GM18507 (cell line): ENCODE results near the gene IGFBP6.
A peak's percentile ranks its signal among the peaks of the same experiment; 100 is the strongest.

Experiments
- DNase-seq: peaks from one replicate; pipeline ENCODE4 v3.0.0; 2011; ENCODE audit warnings: low read depth; ENCODE audit not compliant: insufficient read length; ENCODE audit errors: extremely low spot score
- FAIRE-seq: peaks from 2 replicates; lab custom pipeline; 2011; peaks lifted over from hg19 to GRCh38; lab: Jason Lieb, UNC

The IGFBP6 gene

DNA sequence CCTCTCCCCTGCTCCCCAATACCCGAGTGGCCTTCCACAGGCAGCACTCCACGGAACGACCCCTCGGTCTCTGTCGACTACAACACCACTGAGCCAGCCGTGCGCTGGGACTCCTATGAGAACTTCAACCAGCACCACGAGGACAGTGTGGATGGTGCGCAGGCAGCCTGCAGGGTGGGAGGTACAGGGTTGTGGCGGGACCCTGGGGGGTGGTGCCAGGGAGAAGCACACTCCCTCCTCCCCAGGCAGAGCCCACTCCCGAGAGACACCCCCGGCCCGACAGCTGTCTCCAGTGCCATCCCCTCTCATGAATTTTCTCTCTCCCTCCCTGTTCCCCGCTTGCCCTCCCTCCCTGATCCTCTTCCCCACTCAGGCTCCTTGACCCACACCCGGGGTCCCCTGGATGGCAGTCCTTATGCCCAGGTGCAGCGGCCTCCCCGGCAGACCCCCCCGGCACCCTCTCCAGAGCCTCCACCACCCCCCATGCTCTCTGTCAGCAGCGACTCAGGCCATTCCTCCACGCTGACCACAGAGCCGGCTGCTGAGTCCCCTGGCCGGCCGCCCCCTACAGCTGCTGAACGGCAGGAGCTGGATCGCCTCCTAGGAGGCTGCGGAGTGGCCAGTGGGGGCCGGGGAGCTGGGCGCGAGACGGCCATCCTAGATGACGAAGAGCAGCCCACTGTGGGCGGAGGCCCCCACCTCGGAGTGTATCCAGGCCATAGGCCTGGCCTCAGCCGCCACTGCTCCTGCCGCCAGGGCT is 38.6 kb upstream of the IGFBP6 start:
- DNase-seq, result no peak
- FAIRE-seq, result no peak

DNA sequence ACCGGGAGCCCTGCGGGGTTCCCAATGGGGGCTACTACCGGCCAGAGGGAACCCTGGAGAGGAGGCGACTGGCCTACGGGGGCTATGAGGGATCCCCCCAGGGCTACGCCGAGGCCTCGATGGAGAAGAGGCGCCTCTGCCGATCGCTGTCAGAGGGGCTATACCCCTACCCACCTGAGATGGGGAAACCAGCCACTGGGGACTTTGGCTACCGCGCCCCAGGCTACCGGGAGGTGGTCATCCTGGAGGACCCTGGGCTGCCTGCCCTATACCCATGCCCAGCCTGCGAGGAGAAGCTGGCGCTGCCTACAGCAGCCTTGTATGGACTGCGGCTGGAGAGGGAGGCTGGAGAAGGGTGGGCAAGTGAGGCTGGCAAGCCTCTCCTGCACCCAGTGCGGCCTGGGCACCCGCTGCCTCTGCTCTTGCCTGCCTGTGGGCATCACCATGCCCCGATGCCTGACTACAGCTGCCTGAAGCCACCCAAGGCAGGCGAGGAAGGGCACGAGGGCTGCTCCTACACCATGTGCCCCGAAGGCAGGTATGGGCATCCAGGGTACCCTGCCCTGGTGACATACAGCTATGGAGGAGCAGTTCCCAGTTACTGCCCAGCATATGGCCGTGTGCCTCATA is 37.9 kb upstream of the IGFBP6 start:
- no peak for FAIRE-seq

DNA sequence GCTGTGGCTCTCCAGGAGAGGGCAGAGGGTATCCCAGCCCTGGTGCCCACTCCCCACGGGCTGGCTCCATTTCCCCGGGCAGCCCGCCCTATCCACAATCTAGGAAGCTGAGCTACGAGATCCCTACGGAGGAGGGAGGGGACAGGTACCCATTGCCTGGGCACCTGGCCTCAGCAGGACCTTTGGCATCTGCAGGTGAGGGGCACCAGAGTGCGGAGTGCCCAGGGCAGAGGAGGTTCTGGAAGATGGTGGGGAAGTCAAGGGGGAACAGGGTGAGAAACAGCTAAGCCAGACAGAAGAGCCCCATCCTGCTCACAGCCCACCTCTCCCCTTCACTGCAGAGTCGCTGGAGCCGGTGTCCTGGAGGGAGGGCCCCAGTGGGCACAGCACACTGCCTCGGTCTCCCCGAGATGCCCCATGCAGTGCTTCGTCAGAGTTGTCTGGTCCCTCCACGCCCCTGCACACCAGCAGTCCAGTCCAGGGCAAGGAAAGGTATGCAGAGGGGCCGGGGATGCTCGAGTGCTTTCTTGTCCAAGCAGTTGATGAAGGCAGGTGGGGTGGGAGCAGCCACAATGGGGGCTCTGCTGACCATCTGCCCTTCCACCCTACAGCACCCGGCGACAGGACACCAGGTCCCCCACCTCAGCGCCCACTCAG is 37.3 kb upstream of the IGFBP6 start:
- no peak for DNase-seq
- no peak for FAIRE-seq

More for the DNA sequence above, 37.9 kb upstream of the IGFBP6 start:
- DNase-seq, result no peak

DNA sequence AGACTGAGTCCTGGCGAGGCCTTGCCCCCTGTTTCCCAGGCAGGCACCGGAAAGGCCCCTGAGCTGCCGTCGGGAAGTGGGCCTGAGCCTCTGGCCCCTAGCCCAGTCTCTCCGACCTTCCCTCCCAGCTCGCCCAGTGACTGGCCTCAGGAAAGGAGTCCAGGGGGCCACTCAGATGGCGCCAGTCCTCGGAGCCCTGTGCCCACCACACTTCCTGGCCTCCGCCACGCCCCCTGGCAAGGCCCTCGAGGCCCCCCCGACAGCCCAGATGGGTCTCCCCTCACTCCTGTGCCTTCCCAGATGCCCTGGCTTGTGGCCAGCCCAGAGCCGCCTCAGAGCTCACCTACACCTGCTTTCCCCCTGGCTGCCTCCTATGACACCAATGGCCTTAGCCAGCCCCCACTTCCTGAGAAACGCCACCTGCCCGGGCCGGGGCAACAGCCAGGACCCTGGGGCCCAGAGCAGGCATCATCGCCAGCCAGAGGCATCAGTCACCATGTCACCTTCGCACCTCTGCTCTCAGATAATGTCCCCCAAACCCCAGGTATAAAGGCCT is 36.7 kb upstream of the IGFBP6 start:
- DNase-seq, result no peak
- FAIRE-seq, result no peak

DNA sequence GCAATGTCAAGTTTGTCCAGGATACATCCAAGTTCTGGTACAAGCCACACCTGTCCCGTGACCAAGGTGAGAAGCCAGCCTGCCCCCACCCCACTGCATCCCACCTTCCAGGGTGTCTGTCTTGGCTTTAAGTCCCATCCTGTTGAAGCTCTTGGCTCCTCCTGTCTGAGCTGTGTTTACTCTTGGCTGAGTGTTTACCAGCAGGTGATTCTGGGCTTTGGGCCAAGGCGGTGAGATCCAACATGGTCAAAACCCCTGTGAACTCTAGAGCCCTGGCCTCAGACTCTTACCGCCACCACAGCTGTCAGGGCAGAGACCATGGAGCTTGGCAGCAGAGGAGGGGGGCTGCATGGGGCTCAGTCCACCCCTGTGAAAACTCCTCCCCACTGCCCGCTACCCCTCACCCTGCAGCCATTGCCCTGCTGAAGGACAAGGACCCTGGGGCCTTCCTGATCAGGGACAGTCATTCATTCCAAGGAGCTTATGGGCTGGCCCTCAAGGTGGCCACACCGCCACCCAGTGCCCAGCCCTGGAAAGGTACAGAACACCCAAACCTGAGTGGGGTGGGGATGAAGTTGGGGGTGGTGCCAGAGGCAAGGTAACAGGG is 36.0 kb upstream of the IGFBP6 start:
- DNase-seq, result no peak
- no peak for FAIRE-seq

DNA sequence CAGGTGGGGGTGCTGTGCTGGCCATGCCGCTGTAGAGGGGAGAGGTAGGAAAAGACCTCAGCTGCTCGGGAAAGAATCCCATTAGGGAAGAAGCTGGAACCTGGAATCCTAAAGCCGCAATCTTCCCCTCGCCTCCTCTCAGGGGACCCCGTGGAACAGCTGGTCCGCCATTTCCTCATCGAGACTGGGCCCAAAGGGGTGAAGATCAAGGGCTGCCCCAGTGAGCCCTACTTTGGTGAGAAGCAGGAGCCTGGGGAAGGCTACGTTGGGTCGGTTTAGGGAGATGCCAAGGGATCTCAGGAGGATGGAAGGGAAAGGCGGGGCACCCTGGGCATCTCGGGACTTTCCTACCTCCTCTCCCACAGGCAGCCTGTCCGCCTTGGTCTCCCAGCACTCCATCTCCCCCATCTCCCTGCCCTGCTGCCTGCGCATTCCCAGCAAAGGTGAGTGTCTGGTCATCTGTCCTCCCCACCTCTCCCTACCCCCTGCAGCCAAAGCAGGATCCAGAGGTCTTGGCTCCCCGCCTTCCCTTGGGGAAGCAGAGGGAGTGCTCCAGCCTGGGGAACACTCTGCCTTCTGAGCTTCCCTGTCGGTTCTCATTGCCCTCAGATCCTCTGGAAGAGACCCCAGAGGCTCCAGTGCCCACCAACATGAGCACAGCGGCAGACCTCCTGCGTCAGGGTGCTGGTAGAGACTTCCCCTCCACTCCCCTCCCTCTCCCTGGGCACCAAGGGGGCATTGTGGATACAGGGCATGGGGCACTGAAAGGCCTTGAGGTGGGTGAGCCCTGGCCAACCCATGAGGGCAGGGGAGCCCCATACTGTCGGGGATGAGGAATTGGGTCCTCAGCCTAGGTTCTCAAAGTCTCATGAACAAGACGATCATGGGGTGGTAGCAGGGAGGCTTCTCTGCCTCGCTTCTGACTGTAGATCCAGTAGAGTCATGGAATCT is 35.2 kb upstream of the IGFBP6 start:
- no peak for FAIRE-seq

DNA sequence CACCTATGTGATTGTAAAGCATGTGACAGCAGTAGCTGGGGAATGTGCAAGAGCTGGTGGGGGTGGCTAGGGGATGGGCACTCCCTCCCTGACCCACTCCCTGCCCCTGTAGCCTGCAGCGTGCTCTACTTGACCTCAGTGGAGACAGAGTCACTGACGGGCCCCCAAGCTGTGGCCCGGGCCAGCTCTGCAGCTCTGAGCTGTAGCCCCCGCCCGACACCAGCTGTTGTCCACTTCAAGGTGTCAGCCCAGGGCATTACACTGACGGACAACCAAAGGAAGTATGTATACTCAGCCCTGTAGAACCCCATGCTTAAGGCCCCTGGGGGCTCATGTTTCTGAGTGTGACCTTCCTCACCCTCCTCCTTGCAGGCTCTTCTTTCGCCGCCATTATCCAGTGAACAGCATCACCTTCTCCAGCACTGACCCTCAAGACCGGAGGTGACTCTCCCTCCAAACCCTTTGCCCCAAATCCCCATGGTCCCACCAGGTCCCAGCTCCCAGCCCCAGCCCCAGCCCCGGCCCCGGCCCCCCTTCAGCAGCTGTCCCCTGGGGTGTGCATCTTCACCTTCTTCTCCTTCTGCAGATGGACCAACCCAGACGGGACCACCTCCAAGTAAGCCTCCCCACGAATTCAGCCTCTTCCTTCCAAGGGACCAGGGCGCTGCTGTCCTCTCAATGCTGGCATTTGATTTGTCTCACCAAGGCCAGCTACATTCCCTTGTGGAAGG is 34.3 kb upstream of the IGFBP6 start:
- FAIRE-seq, result no peak
- DNase-seq, result no peak

More for the DNA sequence above, 35.2 kb upstream of the IGFBP6 start:
- DNase-seq, result no peak

DNA sequence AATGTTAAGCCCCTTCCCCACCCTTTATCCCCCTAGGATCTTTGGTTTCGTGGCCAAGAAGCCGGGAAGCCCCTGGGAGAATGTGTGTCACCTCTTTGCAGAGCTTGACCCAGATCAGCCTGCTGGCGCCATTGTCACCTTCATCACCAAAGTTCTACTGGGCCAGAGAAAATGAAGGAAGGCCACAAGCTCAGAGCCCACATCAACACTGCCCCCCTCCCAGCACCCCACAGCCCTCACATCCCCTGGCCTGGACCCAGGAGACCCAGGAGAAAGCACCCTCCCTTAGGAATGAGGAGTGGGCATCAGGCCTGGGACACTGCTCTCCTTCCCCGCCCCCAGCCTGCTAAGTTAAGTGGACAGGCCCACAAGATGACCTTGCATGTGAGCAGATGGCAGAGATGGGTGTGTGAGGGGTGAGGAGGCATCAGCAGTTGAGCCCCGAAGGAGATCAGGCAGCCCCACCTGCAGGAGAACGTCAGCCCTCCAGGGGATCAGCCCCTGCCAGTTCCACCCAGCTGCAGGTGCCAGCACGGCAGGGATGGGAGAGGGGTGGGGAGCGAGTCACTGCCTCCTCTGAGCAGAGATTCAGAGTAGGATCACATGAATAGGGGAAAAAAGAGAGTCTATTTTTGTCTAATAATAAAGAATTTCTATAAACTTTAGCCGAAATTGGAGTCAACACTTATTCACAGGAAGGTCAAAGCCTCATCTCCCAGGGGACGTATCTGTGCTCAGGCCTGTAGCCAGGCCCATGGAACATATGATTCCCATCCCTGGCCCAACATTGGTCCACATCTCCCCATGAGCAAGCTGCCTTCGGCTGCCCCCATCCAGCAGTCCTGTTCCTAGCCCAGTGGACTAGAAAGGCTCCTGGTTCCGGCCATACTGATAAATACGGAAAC is 33.5 kb upstream of the IGFBP6 start:
- no peak for FAIRE-seq
- DNase-seq, result no peak

DNA sequence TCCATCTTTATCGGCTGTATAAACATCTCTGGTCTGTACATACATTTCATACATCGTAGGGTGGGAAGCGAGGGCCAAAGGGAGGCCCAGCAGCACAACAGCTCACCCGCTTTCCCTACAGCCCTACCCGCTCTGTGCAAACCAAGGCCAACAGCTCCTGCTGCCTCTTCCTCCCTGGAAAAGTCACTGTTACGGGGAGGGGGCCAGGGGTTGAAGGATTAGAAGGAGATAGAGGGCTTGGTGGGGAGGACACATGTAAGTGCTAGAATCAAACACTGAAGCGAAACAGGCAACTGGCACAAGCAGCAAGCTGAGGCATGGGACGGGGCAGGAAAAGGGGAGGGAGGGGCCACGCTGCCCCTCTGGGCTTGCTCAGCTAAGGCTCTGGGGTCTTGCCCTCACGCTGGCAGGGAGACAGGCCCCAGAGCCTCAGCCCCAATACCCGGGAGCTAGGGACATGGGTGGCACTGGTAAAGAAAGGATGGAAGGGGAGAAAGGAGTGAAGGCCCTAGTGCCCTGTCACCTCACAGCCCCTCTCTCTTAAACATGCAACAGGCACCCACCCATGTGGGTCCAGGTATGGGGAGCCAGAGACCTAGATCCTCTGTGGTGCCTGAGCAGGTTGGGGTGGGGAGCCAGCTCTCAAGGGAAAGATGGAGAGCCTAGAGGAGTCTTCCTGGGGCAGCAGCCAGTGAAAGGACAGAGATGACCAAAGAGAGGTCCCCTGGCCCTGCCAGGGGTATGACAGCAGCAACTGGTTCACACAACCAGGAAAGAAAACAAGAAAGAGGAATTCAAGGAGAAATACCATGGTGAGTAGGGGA is 32.6 kb upstream of the IGFBP6 start:
- no peak for FAIRE-seq

DNA sequence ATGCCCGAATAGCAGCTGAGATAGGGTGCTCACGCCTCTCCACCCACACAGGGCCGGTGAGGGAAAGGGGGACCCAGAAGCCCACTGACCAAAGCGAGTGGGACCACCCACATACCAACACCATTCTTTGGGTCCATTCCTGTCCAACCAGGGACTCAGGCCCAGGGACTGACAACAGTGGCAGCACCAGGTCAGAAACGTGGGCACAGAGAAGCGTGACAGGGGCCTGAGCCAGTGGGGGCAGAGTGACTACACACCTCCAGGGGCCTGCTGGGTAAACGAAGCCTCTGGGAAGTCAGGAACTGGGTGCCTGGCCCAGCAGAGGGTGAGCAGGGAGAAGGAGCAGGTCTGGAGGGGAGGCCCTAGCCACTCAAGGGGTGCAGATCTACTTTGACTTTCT is 32.0 kb upstream of the IGFBP6 start:
- FAIRE-seq (no peak), DNase-seq (no peak)

More for the DNA sequence above, 32.6 kb upstream of the IGFBP6 start:
- DNase-seq, result no peak

DNA sequence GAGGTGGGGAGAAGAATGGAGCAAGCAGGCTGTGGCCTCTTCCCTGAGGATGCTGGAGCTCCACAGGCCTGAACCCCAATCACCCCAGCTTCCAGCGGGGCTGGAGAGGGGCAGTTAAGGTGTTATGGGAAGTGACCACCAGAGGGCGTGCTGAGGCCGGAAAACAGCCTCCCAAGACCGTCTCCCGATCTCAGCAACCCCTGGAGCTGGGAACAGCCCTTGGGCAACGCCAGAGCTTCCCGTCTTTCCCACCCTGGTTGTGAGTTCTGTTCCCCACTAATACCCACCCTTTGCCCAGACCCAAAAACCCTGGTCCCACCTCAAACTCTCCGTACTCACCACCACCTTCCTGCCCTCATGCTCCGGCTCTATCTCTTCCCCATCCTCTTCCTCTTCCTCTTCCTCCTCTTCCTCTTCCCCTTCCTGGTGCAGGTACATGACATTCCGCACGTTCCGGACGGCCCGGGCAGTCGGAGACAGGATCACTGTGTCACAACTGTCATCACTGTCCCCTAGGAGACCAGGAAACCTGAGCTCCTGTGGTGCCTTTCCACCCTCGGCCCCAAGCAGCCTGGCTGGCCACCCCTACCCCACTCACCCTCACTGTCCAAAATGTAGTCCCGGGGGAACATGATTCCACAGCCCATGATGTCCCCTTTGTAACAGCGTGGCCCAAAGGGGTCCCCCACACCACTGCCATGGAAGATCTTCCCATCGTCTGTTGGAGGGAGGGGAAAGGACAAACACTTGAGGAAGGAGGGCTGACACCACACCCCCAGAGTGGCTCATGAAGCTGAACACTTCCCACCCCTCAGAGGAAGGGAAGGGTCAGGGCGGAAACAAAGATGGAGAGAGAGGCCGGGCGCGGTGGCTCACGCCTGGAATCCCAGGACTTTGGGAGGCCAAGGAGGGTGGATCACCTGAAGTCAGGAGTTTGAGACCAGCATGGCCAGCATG is 31.2 kb upstream of the IGFBP6 start:
- DNase-seq (peak; percentile 71), FAIRE-seq (peak; percentile 83)

DNA sequence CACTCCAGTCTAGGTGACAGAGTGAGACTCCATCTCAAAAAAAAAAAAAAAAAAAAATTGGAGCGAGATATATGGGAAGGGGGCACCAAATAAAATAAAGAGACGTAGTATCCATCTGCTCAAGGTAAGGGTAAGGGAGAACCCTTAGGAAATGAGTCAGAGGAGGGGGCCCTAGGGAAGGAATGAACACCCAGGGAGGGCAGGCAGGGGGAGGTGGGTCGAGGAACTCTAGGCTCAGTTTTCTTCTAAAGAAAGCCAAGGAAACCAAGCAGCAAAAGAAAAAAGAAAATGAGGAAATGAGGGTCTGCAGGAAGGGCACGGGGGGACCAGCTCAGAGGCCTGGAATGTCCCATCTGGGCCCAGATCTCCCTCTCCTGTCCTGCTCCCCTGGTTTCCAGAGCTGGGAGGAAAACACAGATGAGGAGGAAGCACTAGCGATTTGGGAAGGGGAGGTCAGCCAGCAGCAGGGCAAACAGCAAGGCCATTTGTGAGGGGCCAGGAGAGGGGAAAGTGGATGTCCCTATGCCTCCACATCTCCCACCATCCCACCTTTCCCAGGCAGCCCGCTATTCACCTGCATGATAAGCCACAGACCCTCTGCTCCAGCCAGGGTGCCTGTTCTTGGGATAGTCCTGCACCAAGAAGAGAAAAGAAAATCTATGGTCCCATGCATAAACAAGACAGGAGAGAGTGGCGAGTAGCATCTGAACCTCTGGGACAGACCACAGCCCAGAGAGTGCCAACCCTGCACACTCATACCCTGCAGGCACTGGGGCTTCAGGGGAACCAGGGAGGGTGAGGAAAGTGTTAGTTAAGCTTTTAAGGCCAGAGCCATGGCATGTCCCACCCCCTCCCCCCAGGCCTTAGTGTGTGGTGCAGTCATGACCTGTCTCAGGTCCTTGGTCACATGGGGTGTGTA is 30.1 kb upstream of the IGFBP6 start:
- FAIRE-seq, result no peak
- DNase-seq, result no peak

DNA sequence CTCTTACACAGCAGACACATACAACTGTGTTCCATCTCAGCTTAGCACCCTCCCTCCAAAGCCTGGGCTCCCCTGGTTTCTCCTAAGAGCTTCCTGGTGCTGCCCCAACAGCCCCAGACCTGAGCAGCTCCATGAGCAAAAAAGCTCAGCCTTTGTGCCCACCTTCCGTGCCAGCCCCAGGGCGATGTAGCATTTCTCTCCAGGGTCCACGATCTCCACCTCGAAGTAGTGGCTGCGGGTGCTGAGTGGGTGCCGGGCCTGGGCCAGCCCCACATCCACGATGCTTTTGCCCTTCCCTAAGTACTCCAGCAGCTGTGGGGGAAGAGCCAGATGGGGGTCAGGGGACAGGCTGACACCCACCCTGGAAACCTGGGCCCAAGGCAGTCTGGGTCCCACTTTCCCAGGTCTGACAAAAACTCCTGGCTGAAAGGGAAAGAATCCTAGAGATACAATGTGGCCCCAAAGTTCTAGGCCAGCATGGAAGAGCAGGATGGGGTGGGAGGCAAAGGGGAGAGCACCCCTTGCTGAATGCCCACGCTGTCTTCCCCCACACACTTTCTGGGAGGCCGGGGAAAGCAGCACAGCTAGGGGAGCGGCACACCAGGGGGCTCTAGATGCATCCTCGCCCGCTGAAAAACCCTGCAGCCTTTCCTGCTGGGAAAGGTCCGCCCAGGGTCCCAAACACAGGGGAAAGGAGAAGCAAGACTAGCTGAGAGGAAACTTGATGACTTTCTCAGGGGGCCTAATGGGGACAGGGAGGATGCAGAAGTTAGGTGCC is 29.3 kb upstream of the IGFBP6 start:
- FAIRE-seq (no peak), DNase-seq (no peak)
